GM23338 (cell line): Measurements from ENCODE around the gene CIDEB. TPM values are rescaled to one million over a fixed set of nuclear protein-coding genes. Genes with fewer than 3 reads are reported as not detected.

ENCODE experiments used
- ATAC-seq: fragments of 200-7000 bp; cut with Tn5 transposase; 3 replicates; pipeline ENCODE4 v1.9.1; 2020
- DNase-seq: peaks from one replicate; pipeline ENCODE4 v3.0.0-alpha.2; 2015; ENCODE audit warnings: low spot score
- H2AFZ ChIP-seq: fragments of 200-600 bp; sonication (generic); 2 replicates; pipeline ENCODE4 v1.8.0; 2016; ENCODE audit warnings: antibody characterized with exemption, mild to moderate bottlenecking, moderate library complexity
- H3F3A ChIP-seq: fragments of 200-600 bp; sonication (generic); replicated peaks from 2 replicates; pipeline ENCODE4 v1.8.0; 2017; ENCODE audit warnings: antibody characterized with exemption, mixed run types, low read depth
- H3K27ac ChIP-seq: fragments of 200-600 bp; sonication (generic); 2 replicates; pipeline ENCODE4 v1.6.1; 2016; ENCODE audit warnings: low read depth
- H3K27me3 ChIP-seq: fragments of 200-600 bp; sonication (generic); 2 replicates; pipeline ENCODE4 v1.8.0; 2016; ENCODE audit warnings: mild to moderate bottlenecking, mixed run types, moderate library complexity; ENCODE audit not compliant: insufficient read depth
- H3K36me3 ChIP-seq: fragments of 200-600 bp; sonication (generic); 2 replicates; pipeline ENCODE4 v1.8.0; 2016; ENCODE audit warnings: mild to moderate bottlenecking; ENCODE audit not compliant: insufficient read depth
- H3K4me1 ChIP-seq: fragments of 200-600 bp; sonication (generic); 2 replicates; pipeline ENCODE4 v1.8.0; 2016; ENCODE audit warnings: mild to moderate bottlenecking, moderate library complexity; ENCODE audit not compliant: insufficient read depth
- H3K4me2 ChIP-seq: fragments of 200-600 bp; sonication (generic); 2 replicates; pipeline ENCODE4 v1.7.1; 2017; ENCODE audit warnings: mixed run types
- H3K4me3 ChIP-seq: fragments of 200-600 bp; sonication (generic); 2 replicates; pipeline ENCODE4 v1.6.1; 2016; ENCODE audit warnings: mixed run types
- H3K79me2 ChIP-seq: fragments of 200-600 bp; sonication (generic); replicated peaks from 2 replicates; pipeline ENCODE4 v1.8.0; 2017; ENCODE audit warnings: mild to moderate bottlenecking; ENCODE audit not compliant: insufficient read depth
- H3K9me2 ChIP-seq: fragments of 200-600 bp; sonication (generic); 2 replicates; pipeline ENCODE4 v1.8.0; 2017; ENCODE audit not compliant: insufficient read depth
- H4K20me1 ChIP-seq: fragments of 200-600 bp; sonication (generic); replicated peaks from 2 replicates; pipeline ENCODE4 v1.8.0; 2017; ENCODE audit warnings: mild to moderate bottlenecking; ENCODE audit not compliant: insufficient read depth
- H3K27ac Mint-ChIP-seq: 2 replicates; pipeline ENCODE4 v1.8.0; 2020; ENCODE audit warnings: inconsistent platforms, mild to moderate bottlenecking, moderate library complexity, mixed read lengths
- H3K27me3 Mint-ChIP-seq: 3 replicates; pipeline ENCODE4 v1.8.0; 2022; ENCODE audit warnings: low read depth, mild to moderate bottlenecking, moderate library complexity, mixed read lengths, inconsistent platforms; ENCODE audit not compliant: insufficient read depth, poor library complexity
- H3K36me3 Mint-ChIP-seq: 3 replicates; pipeline ENCODE4 v1.8.0; 2021; ENCODE audit warnings: low read depth, mild to moderate bottlenecking, inconsistent platforms, moderate library complexity, mixed read lengths
- H3K4me1 Mint-ChIP-seq: 3 replicates; pipeline ENCODE4 v1.8.0; 2020; ENCODE audit warnings: mild to moderate bottlenecking, inconsistent platforms, mixed read lengths
- H3K4me3 Mint-ChIP-seq: 3 replicates; pipeline ENCODE4 v1.8.0; 2021; ENCODE audit warnings: moderate library complexity, mild to moderate bottlenecking, inconsistent platforms, mixed read lengths
- H3K9me3 Mint-ChIP-seq: 3 replicates; pipeline ENCODE4 v1.8.0; 2020; ENCODE audit warnings: moderate library complexity, mild to moderate bottlenecking, inconsistent platforms, mixed read lengths
- CREB1 ChIP-seq: fragments of 250-450 bp; sonication (Bioruptor Pico); IDR thresholded peaks from 2 replicates; pipeline ENCODE4 v1.5.0; 2020; ENCODE audit warnings: low read depth, mild to moderate bottlenecking, moderate library complexity
- EZH2 ChIP-seq: fragments of 200-600 bp; sonication (generic); IDR thresholded peaks from one replicate; pipeline ENCODE4 v1.8.0; 2017; ENCODE audit warnings: antibody characterized with exemption, mild to moderate bottlenecking, low read depth; ENCODE audit not compliant: unreplicated experiment
- EZH2phosphoT487 ChIP-seq: fragments of 200-600 bp; sonication (generic); IDR thresholded peaks from one replicate; pipeline ENCODE4 v1.8.1; 2018; ENCODE audit warnings: antibody characterized with exemption; ENCODE audit not compliant: unreplicated experiment
- JUNB ChIP-seq: IDR thresholded peaks from one replicate; pipeline ENCODE4 v1.6.1; 2016; ENCODE audit warnings: antibody characterized with exemption; ENCODE audit not compliant: unreplicated experiment
- NANOG ChIP-seq: IDR thresholded peaks from 2 replicates; pipeline ENCODE4 v1.6.1; 2016; ENCODE audit warnings: antibody characterized with exemption, borderline replicate concordance
- POLR2AphosphoS5 ChIP-seq: IDR thresholded peaks from 2 replicates; pipeline ENCODE4 v1.6.1; 2016; ENCODE audit warnings: antibody characterized with exemption, low read depth
- STAT1 ChIP-seq: IDR thresholded peaks from one replicate; pipeline ENCODE4 v1.6.1; 2016; ENCODE audit warnings: antibody characterized with exemption; ENCODE audit not compliant: unreplicated experiment
- ZNF114 ChIP-seq: fragments of 250-450 bp; sonication (Bioruptor Pico); IDR thresholded peaks from 2 replicates; pipeline ENCODE4 v1.5.0; 2020; ENCODE audit warnings: mild to moderate bottlenecking, moderate library complexity
- ZNF331 ChIP-seq: fragments of 250-450 bp; sonication (Bioruptor Pico); IDR thresholded peaks from 2 replicates; pipeline ENCODE4 v1.5.0; 2020; ENCODE audit warnings: low read depth, mild to moderate bottlenecking, moderate library complexity
- polyA plus RNA-seq: library from polyadenylated mRNA; unstranded; fragments of >200 nt; fragmentation: Nextera tagmentation; extraction: Ambion mirVana; gene quantifications from 2 replicates; pipeline ENCODE4 v1.2.1, GENCODE V29; 2016
- total RNA-seq: library from RNA; depleted of rRNA; stranded (reverse); fragments of >200 nt; shearing (Covaris generic); gene quantifications from 2 replicates; pipeline ENCODE4 v1.2.3, GENCODE V29; 2014
- TF ChIP-seq, protein P1 (sequence below): fragments of 250-450 bp; sonication (Bioruptor Pico); IDR thresholded peaks from 2 replicates; pipeline ENCODE4 v1.5.0; 2020; ENCODE audit warnings: mild to moderate bottlenecking, moderate library complexity
- TF ChIP-seq, protein P2 (sequence below): IDR thresholded peaks from one replicate; pipeline ENCODE4 v1.6.1; 2018; ENCODE audit warnings: antibody characterized with exemption; ENCODE audit not compliant: unreplicated experiment
- TF ChIP-seq, protein P3 (sequence below): IDR thresholded peaks from 2 replicates; pipeline ENCODE4 v1.6.1; 2016; ENCODE audit warnings: antibody characterized with exemption
- TF ChIP-seq, protein P4 (sequence below), 2 experiments: fragments of 200-600 bp in 1 of 2; sonication (generic) in 1 of 2; conservative IDR thresholded peaks; 2 replicates each; pipeline versions ENCODE4 v1.5.1 to v1.6.1; 2016 to 2017; ENCODE audit warnings: antibody characterized with exemption in 2 of 2, low read depth in 2 of 2, mild to moderate bottlenecking in 2 of 2, moderate library complexity in 1 of 2

CIDEB gene
- total and polyA plus RNA-seq, 2 experiments from 2014 or later: 3.4 to 4.6 TPM

DNA sequence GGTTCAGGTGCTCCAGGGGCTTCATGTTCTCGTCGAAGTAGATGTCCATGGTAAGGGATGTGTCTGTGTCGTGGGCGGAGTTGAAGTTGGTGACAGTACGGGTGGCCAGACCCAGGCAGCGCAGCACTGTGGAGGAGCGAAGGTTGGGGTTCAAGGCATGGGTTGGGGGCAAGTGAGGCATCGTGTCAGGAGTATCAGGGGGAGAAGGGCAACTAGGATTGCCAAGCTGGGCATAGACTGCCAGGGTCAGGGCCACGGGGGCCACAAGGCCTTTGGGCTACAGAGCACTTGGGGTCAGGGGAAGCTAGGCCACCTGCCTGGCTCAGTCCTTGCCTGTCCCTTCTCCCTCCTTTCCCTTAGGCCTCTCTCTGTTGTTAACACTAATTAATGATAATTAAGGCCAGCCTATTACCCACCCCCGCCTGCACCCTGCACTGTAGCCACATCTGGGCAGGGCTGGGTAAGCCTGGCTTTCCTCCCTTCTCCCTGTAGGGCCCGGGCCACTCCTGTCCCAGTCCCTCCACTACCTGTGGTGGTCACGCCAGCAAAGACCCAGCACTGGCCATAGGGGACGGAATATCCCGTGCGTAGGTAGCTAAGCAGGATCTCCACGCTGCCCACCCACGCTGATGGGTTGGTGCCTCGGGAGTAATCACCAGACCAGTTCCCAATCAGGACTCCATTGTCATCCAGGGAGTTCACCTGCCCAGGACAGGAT, 49.1 kb downstream of the CIDEB start:
- no peaks in the 10 kb centered on the region for H4K20me1 ChIP-seq
- Mint-ChIP-seq H3K36me3 (no peaks in the 10 kb centered on the region), H3K9me3 (no peaks in the 10 kb centered on the region), H3K27me3 (peaks cover 16% of the 10 kb centered on the region), H3K4me1 (peaks cover 4% of the 10 kb centered on the region; the same call in 2 of the 3 replicates), H3K4me3 (no peak overlapping the region), H3K27ac (no peak overlapping the region)
- H3K79me2 ChIP-seq: no peaks in the 10 kb centered on the region
- H3K4me1 ChIP-seq: no peaks in the 10 kb centered on the region
- no peak overlapping the region for H2AFZ ChIP-seq
- H3K27me3 ChIP-seq: no peaks in the 10 kb centered on the region
- DNase-seq (no peak), ATAC-seq (no peak)
- no peaks in the 10 kb centered on the region for H3K9me2 ChIP-seq
- no peak overlapping the region for H3K4me3 ChIP-seq
- no peak for TF ChIP-seq EZH2phosphoT487
- TF ChIP-seq, protein P1, sequence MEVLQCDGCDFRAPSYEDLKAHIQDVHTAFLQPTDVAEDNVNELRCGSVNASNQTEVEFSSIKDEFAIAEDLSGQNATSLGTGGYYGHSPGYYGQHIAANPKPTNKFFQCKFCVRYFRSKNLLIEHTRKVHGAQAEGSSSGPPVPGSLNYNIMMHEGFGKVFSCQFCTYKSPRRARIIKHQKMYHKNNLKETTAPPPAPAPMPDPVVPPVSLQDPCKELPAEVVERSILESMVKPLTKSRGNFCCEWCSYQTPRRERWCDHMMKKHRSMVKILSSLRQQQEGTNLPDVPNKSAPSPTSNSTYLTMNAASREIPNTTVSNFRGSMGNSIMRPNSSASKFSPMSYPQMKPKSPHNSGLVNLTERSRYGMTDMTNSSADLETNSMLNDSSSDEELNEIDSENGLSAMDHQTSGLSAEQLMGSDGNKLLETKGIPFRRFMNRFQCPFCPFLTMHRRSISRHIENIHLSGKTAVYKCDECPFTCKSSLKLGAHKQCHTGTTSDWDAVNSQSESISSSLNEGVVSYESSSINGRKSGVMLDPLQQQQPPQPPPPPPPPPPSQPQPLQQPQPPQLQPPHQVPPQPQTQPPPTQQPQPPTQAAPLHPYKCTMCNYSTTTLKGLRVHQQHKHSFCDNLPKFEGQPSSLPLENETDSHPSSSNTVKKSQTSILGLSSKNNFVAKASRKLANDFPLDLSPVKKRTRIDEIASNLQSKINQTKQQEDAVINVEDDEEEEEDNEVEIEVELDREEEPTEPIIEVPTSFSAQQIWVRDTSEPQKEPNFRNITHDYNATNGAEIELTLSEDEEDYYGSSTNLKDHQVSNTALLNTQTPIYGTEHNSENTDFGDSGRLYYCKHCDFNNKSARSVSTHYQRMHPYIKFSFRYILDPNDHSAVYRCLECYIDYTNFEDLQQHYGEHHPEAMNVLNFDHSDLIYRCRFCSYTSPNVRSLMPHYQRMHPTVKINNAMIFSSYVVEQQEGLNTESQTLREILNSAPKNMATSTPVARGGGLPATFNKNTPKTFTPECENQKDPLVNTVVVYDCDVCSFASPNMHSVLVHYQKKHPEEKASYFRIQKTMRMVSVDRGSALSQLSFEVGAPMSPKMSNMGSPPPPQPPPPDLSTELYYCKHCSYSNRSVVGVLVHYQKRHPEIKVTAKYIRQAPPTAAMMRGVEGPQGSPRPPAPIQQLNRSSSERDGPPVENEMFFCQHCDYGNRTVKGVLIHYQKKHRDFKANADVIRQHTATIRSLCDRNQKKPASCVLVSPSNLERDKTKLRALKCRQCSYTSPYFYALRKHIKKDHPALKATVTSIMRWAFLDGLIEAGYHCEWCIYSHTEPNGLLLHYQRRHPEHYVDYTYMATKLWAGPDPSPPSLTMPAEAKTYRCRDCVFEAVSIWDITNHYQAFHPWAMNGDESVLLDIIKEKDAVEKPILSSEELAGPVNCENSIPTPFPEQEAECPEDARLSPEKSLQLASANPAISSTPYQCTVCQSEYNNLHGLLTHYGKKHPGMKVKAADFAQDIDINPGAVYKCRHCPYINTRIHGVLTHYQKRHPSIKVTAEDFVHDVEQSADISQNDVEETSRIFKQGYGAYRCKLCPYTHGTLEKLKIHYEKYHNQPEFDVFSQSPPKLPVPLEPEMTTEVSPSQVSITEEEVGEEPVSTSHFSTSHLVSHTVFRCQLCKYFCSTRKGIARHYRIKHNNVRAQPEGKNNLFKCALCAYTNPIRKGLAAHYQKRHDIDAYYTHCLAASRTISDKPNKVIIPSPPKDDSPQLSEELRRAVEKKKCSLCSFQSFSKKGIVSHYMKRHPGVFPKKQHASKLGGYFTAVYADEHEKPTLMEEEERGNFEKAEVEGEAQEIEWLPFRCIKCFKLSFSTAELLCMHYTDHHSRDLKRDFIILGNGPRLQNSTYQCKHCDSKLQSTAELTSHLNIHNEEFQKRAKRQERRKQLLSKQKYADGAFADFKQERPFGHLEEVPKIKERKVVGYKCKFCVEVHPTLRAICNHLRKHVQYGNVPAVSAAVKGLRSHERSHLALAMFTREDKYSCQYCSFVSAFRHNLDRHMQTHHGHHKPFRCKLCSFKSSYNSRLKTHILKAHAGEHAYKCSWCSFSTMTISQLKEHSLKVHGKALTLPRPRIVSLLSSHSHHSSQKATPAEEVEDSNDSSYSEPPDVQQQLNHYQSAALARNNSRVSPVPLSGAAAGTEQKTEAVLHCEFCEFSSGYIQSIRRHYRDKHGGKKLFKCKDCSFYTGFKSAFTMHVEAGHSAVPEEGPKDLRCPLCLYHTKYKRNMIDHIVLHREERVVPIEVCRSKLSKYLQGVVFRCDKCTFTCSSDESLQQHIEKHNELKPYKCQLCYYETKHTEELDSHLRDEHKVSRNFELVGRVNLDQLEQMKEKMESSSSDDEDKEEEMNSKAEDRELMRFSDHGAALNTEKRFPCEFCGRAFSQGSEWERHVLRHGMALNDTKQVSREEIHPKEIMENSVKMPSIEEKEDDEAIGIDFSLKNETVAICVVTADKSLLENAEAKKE (CRISPR knock-in tag): no peak
- TF ChIP-seq CREB1 (CRISPR knock-in tag): no peak
- TF ChIP-seq ZNF331 (CRISPR knock-in tag): no peak
- TF ChIP-seq POLR2AphosphoS5: no peak
- TF ChIP-seq, protein P2, sequence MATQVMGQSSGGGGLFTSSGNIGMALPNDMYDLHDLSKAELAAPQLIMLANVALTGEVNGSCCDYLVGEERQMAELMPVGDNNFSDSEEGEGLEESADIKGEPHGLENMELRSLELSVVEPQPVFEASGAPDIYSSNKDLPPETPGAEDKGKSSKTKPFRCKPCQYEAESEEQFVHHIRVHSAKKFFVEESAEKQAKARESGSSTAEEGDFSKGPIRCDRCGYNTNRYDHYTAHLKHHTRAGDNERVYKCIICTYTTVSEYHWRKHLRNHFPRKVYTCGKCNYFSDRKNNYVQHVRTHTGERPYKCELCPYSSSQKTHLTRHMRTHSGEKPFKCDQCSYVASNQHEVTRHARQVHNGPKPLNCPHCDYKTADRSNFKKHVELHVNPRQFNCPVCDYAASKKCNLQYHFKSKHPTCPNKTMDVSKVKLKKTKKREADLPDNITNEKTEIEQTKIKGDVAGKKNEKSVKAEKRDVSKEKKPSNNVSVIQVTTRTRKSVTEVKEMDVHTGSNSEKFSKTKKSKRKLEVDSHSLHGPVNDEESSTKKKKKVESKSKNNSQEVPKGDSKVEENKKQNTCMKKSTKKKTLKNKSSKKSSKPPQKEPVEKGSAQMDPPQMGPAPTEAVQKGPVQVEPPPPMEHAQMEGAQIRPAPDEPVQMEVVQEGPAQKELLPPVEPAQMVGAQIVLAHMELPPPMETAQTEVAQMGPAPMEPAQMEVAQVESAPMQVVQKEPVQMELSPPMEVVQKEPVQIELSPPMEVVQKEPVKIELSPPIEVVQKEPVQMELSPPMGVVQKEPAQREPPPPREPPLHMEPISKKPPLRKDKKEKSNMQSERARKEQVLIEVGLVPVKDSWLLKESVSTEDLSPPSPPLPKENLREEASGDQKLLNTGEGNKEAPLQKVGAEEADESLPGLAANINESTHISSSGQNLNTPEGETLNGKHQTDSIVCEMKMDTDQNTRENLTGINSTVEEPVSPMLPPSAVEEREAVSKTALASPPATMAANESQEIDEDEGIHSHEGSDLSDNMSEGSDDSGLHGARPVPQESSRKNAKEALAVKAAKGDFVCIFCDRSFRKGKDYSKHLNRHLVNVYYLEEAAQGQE: no peak
- no peak for TF ChIP-seq EZH2
- TF ChIP-seq, protein P3, sequence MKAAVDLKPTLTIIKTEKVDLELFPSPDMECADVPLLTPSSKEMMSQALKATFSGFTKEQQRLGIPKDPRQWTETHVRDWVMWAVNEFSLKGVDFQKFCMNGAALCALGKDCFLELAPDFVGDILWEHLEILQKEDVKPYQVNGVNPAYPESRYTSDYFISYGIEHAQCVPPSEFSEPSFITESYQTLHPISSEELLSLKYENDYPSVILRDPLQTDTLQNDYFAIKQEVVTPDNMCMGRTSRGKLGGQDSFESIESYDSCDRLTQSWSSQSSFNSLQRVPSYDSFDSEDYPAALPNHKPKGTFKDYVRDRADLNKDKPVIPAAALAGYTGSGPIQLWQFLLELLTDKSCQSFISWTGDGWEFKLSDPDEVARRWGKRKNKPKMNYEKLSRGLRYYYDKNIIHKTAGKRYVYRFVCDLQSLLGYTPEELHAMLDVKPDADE: no peak
- TF ChIP-seq, protein P4, sequence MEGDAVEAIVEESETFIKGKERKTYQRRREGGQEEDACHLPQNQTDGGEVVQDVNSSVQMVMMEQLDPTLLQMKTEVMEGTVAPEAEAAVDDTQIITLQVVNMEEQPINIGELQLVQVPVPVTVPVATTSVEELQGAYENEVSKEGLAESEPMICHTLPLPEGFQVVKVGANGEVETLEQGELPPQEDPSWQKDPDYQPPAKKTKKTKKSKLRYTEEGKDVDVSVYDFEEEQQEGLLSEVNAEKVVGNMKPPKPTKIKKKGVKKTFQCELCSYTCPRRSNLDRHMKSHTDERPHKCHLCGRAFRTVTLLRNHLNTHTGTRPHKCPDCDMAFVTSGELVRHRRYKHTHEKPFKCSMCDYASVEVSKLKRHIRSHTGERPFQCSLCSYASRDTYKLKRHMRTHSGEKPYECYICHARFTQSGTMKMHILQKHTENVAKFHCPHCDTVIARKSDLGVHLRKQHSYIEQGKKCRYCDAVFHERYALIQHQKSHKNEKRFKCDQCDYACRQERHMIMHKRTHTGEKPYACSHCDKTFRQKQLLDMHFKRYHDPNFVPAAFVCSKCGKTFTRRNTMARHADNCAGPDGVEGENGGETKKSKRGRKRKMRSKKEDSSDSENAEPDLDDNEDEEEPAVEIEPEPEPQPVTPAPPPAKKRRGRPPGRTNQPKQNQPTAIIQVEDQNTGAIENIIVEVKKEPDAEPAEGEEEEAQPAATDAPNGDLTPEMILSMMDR (conservative IDR thresholded peaks at IDR 0.05; ENCODE audit: low read depth in 2 of 2): no peak
- no peak for TF ChIP-seq STAT1
- no peak for TF ChIP-seq JUNB
- TF ChIP-seq NANOG: no peak
- no peak for TF ChIP-seq ZNF114 (CRISPR knock-in tag)
- no peak overlapping the region for H3K4me2 ChIP-seq
- H3K27ac ChIP-seq: no peak overlapping the region
- no peaks in the 10 kb centered on the region for H3F3A ChIP-seq
- H3K36me3 ChIP-seq: no peaks in the 10 kb centered on the region
